Stimulated activated CD8-positive, alpha-beta memory T cell treated with anti-CD3 and anti-CD28 coated beads, Interleukin-2, amount 100 ng/mL, for 48 hours (primary cell): ENCODE results near the gene NT5M.
"Not testable (repeated sequence)": the region's sequence is repeated elsewhere in the genome, so short reads cannot be mapped to it uniquely, and the experiment has no call there.

Experiments used
- DNase-seq, 2 donors: peaks; one replicate each; pipeline ENCODE4 v3.0.0-alpha.2; 2020; ENCODE audit warnings: low read depth in 2 of 2

The NT5M gene

DNA sequence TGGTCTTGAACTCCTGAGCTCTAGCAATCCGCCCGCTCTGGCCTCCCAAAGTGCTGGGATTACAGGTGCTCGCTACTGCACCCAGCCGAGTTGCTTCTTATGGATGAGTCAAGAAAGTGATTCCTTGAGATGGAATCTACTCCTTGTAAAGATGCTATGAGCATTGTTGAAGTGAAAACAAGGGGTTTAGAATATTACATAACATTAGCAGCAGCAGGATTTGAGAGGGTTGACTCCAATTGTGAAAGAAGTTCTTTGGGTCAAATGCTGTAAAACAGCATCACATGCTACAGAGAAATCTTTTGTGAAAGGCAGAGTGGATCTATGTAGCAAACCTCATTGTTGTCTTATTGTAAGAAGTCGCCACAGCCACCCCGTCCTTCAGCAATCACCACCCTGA is 72.7 kb downstream of the NT5M start:
- DNase-seq = no peak

DNA sequence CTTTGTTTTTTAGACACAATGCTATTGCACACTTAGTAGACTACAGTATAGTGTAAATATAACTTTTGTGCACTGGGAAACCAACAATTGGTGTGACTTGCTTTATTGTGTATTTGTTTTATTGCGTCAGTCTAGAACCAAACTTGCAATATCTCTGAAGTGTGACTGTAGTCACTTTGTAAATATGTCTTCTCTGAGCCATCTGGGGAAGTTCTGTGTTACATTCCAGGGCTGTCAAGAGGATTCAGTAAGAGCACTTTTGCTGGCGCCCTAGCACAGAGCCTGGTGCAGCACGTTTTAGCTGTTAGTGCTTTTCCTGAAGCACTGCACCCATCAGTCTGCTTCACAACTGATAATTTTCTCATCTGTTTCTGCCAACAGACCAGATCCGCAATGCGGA is 73.2 kb downstream of the NT5M start:
- no peak for DNase-seq

DNA sequence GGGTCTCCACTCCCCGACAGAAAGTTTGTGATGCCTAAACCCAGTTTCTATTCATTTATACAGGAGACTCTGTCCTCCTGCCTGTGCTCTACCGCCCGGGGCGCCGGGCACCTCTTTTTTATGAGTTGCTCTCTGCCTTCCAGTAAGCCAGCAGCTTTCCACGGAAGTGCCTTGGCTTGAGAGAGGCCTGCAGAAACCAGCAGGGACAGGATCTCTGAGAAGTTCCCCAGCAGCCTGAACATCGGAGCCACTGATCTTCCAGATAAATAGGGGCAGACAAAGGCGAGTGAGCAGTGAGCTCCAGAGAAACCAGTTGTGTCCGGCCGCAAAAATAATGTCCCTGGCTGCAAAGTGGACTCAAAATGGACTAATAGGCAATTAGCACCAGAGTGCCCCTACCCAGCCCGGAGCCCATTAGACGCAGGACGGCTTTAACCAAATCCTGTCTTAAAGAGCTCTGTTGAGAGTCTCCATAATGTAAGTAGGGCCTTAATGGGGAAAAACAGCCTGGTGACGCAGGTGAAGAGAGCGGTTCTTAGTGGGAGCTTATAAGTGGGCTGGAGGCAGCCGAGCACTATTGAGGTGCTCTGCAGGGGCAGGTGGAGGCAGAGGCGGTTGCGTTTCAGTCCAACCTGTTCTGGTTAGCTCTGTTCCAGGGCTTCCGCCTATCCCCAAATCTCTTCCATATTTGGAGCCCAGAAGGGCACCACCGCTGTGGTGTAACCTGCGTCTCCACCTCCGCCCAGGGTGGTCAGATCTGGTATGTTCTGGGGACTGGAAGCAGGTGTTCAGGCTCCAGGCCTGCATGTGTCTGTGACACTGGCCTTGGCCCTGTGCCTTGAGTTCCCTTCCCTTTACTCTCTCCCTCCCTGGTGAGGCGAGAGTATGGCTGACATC is 74.1 kb downstream of the NT5M start:
- DNase-seq = no peak

DNA sequence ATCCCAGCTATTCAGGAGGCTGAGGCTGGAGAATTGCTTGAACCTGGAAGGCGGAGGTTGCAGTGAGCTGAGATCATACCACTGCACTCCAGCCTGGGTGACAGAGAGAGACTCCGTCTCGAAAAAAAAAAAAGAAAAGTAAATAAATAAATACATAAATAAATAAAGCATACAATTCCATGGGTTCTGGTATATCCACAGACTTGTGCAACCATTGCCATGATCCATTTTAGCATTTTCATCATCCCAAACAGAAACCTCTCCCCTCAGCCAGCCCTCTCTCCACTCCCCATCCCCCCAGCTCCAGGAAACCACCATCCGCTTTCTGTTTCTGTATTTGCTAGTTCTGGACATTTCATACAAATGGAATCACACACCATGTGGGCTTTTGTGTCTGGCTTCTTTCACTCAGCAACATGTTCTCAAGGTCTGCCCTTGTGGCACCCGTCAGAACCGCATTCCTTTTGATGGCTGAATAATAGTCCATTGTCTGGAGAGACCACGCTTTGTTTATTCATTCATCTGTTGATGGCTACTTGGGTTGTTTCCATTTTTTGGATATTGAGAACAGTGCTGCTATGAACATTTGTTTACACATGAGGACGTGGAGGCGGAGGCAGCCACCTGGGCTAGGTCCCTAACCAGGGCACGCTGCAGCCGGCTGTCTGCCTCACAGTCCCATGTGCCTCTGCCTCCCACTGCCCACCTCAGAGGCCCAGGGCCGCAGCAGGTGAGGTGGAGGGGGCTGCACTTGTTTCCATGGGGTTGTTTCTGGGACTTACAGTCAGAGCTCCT is 76.2 kb downstream of the NT5M start:
- DNase-seq = no peak

DNA sequence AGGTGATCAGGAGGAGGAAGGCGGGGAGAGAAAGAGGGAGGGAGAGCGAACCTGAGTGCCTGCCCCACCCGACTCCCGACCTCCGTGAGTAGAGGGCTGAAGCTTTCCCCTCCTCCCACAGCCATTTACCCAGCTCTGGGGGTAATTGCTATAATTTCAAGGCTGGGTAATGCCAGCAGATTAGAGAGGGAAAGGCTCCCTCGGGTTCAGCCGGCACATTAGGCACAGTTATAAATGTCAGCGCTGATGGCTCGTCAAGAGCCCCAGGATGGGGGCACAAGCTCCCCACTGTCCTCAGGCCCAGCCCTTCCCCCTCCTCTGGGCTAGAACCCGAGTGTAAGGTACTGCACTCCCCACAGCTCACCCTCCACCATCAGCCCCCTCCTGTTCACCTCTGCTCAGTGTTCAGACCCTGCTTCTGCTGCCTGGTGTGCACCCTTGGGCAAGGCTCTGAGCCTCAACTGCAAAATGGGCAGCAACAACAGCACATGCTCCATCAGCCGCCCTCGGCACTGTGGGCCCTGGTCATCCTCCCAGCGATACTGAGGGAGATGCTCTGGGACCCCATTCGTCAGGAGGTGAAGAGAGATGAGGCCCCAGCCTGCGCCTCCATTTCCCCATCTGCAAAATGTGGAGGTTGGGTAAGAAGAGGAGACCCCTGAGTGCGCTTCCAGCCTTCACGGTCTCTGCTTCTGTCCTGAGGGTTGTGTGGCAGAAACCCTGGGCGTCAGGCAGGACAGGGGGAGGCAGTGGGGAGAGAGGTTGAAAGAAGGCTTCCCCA is 77.2 kb downstream of the NT5M start:
- DNase-seq = no peak

DNA sequence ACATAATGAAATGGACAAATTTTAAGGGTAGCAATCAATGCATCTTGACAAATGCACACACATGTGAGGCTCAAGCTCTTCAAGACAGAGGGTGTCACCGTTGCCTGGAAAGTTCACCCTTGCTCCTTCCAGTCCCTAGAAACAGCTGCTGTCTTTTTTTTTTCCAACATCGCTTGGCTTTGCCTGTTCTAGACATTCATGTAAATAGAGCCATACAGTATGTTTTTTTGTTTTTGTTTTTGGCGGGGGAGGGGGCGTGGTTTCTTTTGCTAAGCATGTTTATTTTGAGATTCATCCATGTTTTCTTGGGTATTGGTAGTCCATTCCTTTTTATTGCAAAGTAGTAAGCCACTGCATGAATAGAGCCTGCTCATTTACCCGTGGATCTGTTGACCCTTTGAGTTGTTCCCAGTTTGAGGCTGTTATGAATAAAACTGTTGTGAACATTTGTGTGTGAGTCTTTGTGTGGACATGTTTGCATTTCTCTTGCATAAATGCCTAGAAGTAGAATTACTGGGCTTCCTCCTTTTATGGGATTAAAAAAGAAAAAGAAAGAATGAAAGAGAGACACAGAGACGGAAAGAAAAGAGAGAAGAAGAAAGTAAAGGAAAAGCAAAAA is 78.4 kb downstream of the NT5M start:
- no peak for DNase-seq

DNA sequence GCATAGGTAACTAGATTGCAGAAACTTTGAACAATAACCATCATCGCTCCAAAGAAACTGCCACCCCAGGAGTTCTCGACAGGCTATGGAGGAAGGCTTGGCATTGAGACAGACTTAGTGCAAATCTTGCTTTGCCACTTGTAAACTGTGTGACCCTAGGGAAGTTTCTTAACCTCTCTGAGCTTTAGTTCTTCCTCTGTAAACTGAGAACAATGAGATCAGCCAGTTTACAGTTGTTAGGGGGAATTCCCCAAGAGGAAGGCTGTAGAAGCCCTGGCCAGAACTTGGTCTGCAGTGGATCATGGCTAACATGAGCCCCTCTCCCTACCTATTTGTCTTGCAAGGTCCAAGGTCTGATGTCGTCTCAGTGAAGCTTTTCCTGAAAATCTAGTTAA is 78.9 kb downstream of the NT5M start:
- DNase-seq = no peak

DNA sequence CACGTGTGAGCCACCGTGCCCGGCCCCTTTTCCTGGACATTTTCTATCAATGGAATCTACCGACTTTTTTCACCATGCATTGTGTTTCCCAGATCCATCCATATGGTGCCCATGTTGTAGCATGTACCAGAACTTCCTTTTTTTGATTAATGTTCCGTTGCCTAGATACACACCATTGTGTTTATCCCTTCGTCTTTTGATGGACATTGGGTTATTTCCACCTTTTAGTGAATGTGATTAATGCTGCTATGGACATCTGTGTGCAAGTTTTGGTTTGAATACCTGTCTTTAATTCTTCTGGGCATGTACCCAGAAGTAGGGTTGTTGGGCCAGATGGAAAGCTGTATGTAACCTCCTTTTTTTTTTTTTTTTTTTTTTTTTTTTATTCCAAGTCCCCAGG is 79.8 kb downstream of the NT5M start:
- no peak for DNase-seq

DNA sequence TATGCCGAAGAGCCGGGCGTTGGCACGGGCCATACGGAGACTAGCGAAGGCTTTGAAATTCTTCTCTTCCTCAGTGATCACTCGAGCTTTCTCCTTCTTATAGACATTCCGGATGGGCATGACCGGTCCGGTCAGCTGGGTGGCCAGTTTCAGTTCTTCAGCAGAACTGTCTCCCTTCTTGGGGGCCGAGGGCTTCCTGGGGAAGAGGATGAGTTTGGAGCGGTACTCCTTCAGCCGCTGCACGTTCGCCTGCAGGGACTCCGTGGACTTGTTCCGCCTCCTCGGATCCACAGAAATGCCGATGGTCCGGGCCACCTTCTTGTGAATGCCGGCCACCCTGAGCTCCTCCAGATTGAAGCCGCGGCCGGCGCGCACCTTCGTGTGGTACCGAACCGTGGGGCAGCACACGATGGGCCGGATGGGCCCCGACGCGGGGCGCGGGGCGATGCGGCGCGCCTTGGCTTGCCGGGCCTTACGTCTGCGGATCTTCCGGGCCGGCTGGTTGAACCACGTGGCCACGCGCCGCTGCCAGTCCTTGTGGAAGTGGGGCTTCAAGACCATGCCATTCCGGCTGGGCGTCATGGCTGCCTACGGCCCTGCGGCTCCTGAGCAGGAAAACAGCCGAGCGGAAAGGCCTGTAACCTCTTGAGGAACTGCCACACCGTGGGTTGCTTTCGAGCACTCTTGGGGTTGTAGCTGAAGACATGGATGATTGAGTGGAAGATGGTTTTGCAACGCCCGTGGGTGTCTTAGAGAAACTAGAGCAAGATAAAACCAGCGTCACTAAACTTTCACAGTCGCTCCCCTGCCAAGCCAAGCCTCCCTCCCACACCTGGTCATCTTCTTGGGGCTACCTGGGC is 80.5 kb downstream of the NT5M start:
- not testable (repeated sequence) for DNase-seq

DNA sequence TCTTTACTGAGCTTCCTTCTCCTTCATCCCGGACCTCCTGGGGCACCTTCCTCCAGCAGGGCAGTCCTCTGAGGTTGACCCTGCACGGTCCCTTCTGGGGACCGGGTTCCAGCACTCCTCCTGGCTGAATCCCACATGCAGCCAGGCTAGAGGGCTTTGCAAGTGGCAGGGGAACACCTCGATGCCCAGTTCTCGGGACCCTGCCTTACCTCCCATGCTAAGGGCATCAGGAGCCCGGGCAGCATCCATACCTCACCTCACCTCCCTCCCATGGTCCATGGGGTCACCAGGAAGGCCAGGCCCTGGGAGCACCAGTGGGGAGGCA is 81.1 kb downstream of the NT5M start:
- no peak for DNase-seq

DNA sequence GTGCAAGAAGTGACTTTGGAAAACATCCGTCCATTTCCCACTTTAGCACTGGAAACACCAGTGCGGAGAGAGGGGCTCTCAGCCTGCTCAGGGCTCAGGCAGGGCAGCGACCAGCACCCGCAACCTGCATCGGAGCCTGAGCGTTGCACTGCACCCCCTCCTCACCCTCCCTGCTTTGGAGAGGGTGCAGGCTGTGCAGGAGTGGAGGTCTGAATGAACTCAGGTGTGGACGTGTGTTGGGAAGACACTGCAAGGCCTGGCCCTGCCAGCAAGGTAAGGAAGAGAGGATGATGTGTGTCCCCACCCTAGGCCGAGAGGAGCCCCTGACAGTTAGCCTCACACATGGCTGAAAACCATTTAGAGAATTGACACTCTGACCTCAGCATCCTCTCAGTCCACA is 81.8 kb downstream of the NT5M start:
- no peak for DNase-seq

DNA sequence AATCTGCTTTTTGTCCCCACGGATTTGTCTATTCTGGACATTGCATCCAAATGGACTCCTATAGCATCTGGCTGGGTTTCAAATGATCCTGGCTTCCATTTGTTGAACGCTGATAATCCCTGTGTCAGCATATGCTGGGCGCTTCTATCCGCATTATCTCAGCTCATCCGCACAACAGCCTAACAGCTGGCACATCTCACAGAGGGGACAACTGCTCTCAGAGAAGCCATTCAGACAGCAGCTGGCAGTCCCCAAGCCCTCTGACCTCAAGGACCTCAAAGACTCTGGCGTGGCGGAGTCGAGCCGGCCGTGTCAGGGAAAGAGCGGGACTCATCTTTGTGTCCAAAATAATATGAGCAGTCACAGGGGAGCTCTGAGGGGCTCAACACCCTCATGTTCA is 82.3 kb downstream of the NT5M start:
- DNase-seq = no peak

DNA sequence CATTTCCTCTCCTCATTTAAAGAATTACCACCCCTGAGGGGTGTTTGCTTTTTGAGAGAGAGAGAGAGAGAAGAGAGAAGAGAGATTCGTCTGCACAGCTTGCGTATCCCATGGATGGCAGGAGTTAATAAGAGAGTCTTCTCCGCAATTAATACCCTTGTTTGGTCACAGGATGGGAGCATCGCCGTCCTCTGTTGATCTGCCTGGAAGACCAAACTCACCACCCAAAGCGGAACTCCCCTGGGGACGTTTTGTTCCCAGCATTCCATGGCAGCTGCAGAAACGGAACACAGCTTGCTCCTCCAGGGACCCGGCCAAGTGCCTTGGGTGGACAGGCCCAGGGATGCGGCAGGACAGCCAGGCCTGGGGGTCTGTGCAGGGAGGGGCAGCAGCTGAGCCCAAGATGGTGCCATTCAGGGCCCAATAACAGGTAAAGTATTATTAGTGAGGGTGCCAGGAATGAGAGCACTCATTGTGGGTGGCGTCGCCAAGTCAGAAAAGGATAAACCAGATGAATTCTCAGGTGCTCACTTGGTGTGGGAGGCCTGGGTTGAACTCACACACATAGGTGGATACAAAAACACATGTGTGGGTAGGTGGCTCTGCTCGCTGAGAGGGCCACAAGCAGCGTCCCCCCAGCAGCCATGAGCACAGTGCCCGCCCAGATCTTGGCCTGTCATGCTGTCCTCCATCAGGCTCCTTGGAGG is 83.1 kb downstream of the NT5M start:
- no peak for DNase-seq

DNA sequence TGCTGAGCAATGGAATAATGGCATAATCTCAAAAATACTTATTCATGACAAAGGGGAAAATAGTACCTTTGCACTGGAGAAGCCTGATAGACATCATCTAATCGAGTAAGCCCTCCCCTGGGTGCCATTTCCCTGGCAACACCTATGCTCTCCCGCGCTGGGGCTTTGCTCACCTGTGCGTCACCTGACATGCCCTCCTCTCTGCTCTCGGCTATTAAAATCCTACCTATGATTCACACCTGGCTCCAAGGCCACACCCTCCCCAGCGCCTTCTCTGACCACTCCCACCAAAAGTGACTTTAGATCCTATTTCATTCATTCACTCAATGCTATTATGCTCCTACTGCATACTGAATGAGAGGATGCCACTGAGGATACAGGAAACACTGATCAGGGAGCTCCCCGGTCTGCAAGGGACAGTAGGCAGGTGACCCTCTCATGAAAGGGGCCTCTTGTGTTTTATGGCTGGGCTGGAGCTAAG is 83.9 kb downstream of the NT5M start:
- DNase-seq = no peak

DNA sequence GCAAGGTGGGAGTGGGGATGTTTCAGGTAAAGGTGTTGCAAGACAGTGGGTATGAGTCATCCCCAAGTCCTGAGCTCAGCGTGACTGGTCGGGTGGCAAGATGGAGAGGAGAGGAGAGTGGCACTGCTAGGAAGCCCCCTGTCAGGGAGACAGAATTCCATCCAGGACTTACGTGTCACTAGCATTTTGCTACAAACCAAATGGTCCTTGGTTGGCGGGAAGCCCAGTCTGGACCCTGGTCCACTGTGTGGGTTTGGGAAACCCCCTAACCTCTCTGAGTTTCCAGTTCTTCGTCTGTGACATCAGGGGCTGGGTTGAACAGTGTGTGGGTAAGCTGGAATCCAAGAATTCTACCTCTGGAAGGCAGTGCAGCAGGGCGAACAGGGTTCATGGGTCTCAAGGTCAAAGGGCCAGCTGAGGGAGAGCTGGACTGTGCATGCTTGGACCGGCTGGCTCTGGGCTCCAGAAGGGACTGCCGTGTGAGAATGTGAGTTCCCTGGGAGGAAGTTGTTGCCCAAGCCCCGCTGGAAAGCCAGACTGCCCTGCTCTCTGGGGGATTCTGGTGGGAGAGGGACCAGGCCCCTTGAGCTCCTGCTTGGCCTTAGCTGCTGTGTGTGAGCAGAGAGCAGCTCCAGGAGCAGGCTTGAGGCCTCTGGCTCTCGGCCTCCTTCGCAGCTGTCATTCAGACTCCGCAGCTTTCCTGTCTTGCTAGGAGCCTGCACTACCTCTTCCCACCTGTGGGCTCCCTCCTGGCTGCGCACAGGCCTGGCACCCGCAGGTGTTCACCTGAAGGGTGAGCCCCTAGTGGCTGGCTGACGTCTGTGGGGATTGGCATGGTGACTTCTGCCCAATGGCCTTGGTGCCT is 84.6 kb downstream of the NT5M start:
- no peak for DNase-seq

DNA sequence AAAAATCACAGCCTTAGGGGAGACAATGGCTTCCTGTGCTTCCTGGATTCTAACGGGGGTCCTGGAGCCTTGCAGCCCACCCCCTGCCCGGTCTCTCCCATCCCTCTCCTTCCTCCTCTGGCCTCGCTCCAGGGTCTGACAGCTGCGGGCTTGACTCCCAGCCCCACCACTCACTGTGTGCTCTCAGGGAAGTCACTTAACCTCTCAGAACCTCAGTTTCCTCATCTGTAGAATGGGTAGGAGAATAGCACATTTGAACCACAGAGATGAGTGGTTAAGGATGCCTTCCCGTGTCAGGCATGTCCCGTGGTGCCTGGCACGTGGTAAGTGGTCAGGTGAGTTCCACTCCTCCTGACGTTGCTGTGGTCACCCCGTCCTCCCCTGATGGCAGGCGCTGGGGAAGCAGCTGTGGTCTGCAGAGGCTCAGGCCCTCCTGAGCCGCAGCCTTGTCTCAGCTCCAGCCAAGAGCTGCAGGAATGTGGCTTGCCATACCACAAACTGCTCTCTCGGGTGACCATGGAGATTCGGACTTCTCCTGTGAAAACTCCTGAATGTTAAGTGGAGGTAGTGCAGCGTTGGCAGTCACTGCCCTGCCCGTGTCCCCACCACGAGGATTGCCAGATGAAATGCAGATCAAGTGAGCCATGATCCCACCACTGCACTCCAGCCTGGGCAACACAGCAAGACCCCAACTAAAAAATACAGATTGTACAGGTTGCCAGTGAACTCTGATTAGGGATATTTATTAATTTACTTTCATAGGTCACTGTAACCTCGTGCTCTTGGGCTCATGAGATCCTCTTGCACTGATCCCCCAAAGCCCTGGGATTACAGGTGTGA is 85.7 kb downstream of the NT5M start:
- no peak for DNase-seq

DNA sequence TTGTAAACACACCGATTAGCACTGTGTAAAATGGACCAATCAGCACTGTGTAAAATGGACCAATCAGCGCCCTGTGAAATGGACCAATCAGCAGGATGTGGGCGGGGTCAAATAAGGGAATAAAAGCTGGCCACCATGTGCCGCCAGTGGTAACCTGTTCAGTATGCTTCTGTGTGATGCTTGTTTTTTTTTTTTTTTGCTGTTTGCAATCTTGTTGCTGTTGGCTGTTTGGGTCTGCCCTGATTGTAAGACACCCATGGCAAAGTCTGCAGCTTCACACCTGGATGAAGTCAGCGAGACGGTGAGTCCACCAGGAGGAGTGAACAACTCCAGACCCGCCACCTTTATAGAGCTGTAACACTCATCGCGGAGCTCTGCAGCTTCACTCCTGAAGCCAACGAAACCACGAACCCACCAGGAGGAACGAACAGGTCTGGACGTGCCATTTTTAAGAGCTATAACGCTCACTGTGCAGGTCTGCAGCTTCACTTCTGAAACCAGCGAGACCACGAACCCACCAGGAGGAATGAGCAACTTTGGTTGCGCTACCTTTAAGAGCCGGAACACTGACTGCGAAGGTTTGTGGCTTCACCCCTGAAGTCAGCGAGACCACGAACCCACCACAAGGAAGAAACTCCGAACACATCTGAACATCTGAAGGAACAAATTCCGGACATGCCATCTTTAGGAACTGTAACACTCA is 88.6 kb downstream of the NT5M start:
- DNase-seq = peak in 1 of 2 donors; percentile 48

DNA sequence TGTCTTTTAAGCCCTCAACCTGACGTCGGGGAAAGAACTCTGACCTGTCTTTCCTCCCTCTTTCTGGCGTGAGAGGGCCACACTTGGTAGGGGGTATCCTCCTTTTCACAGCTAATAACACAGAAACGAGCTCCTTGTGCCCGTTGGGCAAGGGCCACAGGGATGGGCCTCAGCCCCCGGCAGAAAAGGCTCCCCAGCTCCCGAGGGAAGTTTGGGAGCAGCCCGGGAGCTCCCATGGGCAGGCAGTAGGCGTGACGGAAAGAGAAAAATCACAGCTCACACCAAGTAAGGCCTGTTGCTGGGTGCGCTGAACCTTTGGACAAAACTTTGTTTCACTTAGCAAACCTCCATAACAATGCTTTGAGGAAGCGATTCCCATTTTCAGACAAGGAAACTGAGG is 90.8 kb downstream of the NT5M start:
- DNase-seq = no peak
